SK-N-SH (cell line): Measurements from ENCODE around the gene TP63. TPM values are rescaled to one million over a fixed set of nuclear protein-coding genes. Genes with fewer than 3 reads are reported as not detected.

Source experiments
- CTCF ChIA-PET: fragments of 300-600, 350-600 bp; formaldehyde crosslinking; extraction: SDS; loops from one replicate; lab custom pipeline; 2021; lab: Yijun Ruan, JAX
- POLR2A ChIA-PET: fragments of 350-600 bp; sonication (Branson Sonifier 250); formaldehyde crosslinking; extraction: SDS; loops from one replicate; lab custom pipeline; 2020; ENCODE audit warnings: antibody characterized with exemption, inconsistent platforms; lab: Yijun Ruan, JAX
- DNase-seq: peaks from one replicate; pipeline ENCODE4 v3.0.0; 2012
- H2AFZ ChIP-seq: fragments of 200-600 bp; sonication (generic); 2 replicates; pipeline ENCODE4 v1.8.1; 2016; ENCODE audit warnings: antibody characterized with exemption, mild to moderate bottlenecking, low read depth
- H3F3A ChIP-seq: fragments of 200-600 bp; sonication (generic); replicated peaks from 2 replicates; pipeline ENCODE3; 2016; ENCODE audit warnings: antibody characterized with exemption, mild to moderate bottlenecking; ENCODE audit not compliant: insufficient read depth
- H3K27ac ChIP-seq, 2 experiments: fragments of 200-500 bp in 1 of 2; fragments of 200-600 bp in 1 of 2; sonication (Bioruptor generic) in 1 of 2; sonication (generic), shearing (Covaris generic) in 1 of 2; 2 replicates each; pipeline versions ENCODE4 v1.5.1 to v1.6.1; 2014 to 2016; ENCODE audit warnings: low read depth in 2 of 2, inconsistent platforms in 1 of 2, low read length in 1 of 2, mild to moderate bottlenecking in 1 of 2, mixed read lengths in 1 of 2
- H3K27me3 ChIP-seq: fragments of 200-600 bp; sonication (generic), shearing (Covaris generic); 2 replicates; pipeline ENCODE4 v1.6.1; 2016; ENCODE audit warnings: mixed run types; ENCODE audit not compliant: insufficient read depth
- H3K36me3 ChIP-seq, 2 experiments: fragments of 200-500 bp in 1 of 2; fragments of 200-600 bp in 1 of 2; sonication (Bioruptor generic) in 1 of 2; sonication (generic) in 1 of 2; replicated peaks in 1 of 2; 2 replicates each; pipeline versions ENCODE3 to v1.5.1; 2014 to 2016; ENCODE audit warnings: low read length in 1 of 2, mild to moderate bottlenecking in 1 of 2; ENCODE audit not compliant: insufficient read depth in 2 of 2, control insufficient read depth in 1 of 2
- H3K4me1 ChIP-seq, 2 experiments: fragments of 200-500 bp in 1 of 2; fragments of 200-600 bp in 1 of 2; sonication (Bioruptor generic) in 1 of 2; sonication (generic), shearing (Covaris generic) in 1 of 2; 2 replicates each; pipeline versions ENCODE4 v1.5.1 to v1.6.1; 2014 to 2016; ENCODE audit warnings: low read depth in 1 of 2, low read length in 1 of 2, mixed run types in 1 of 2; ENCODE audit not compliant: insufficient read depth in 2 of 2, control insufficient read depth in 1 of 2
- H3K4me2 ChIP-seq: fragments of 200-600 bp; sonication (generic), shearing (Covaris generic); 2 replicates; pipeline ENCODE4 v1.6.1; 2017; ENCODE audit warnings: mixed run types
- H3K4me3 ChIP-seq, 2 experiments: fragments of 200-500 bp in 1 of 2; fragments of 200-600 bp in 1 of 2; sonication (Bioruptor generic) in 1 of 2; sonication (generic), shearing (Covaris generic) in 1 of 2; 2 replicates each; pipeline versions ENCODE4 v1.5.1 to v1.8.1; 2014 to 2016; ENCODE audit warnings: low read depth in 2 of 2, inconsistent platforms in 1 of 2, low read length in 1 of 2, mild to moderate bottlenecking in 1 of 2, mixed read lengths in 1 of 2, moderate library complexity in 1 of 2
- H3K79me2 ChIP-seq: fragments of 200-600 bp; sonication (generic); 2 replicates; pipeline ENCODE4 v1.8.1; 2017; ENCODE audit warnings: mild to moderate bottlenecking; ENCODE audit not compliant: insufficient read depth
- H3K9ac ChIP-seq: fragments of 200-600 bp; sonication (generic); 2 replicates; pipeline ENCODE4 v1.6.1; 2017; ENCODE audit warnings: mixed run types
- H3K9me2 ChIP-seq: fragments of 200-600 bp; sonication (generic); 2 replicates; pipeline ENCODE4 v1.6.1; 2017; ENCODE audit warnings: mixed run types
- H3K9me3 ChIP-seq: fragments of 200-600 bp; sonication (generic); 2 replicates; pipeline ENCODE4 v1.6.1; 2017; ENCODE audit warnings: mixed run types, mild to moderate bottlenecking, moderate library complexity
- H4K20me1 ChIP-seq: fragments of 200-600 bp; sonication (generic); 2 replicates; pipeline ENCODE4 v1.6.1; 2017; ENCODE audit warnings: mild to moderate bottlenecking, mixed run types; ENCODE audit not compliant: insufficient read depth
- CHD2 ChIP-seq: fragments of 150-350 bp; IDR thresholded peaks from 2 replicates; pipeline ENCODE4 v1.6.1; 2018; ENCODE audit warnings: low read length; ENCODE audit not compliant: partially characterized antibody
- CTCF ChIP-seq: fragments of 200-600 bp; sonication (generic); IDR thresholded peaks from 2 replicates; pipeline ENCODE4 v1.6.1; 2017; ENCODE audit warnings: antibody characterized with exemption, mild to moderate bottlenecking, moderate library complexity
- EP300 ChIP-seq, 2 experiments: IDR thresholded peaks; 2 replicates each; pipeline versions ENCODE4 v1.4.0 to v1.6.1; 2012; ENCODE audit warnings: borderline replicate concordance in 1 of 2, low read depth in 1 of 2, low read length in 1 of 2
- FOSL2 ChIP-seq: IDR thresholded peaks from 2 replicates; pipeline ENCODE4 v1.4.0; 2012; ENCODE audit warnings: low read depth, mild to moderate bottlenecking, moderate library complexity, borderline replicate concordance
- FOXJ3 ChIP-seq: sonication (generic); formaldehyde crosslinking; IDR thresholded peaks from 2 replicates; pipeline ENCODE4 v1.5.1; 2020; ENCODE audit warnings: mild to moderate bottlenecking, missing genetic modification reagents
- FOXM1 ChIP-seq: IDR thresholded peaks from 2 replicates; pipeline ENCODE4 v1.4.0; 2012; ENCODE audit warnings: low read depth, mild to moderate bottlenecking
- GABPA ChIP-seq: IDR thresholded peaks from 2 replicates; pipeline ENCODE4 v1.4.0; 2012; ENCODE audit warnings: low read depth, mild to moderate bottlenecking
- GATA2 ChIP-seq: sonication (generic); formaldehyde crosslinking; IDR thresholded peaks from 2 replicates; pipeline ENCODE4 v1.5.0; 2020; ENCODE audit warnings: mild to moderate bottlenecking, missing genetic modification reagents
- IRF3 ChIP-seq: fragments of 150-350 bp; IDR thresholded peaks from 2 replicates; pipeline ENCODE4 v1.6.1; 2016; ENCODE audit warnings: mild to moderate bottlenecking, low read depth, low read length
- MAX ChIP-seq: IDR thresholded peaks from 2 replicates; pipeline ENCODE4 v1.4.0; 2012; ENCODE audit warnings: low read depth
- NRF1 ChIP-seq: IDR thresholded peaks from 2 replicates; pipeline ENCODE4 v1.6.1; 2012; ENCODE audit warnings: low read depth, mild to moderate bottlenecking, low read length
- RAD21 ChIP-seq: IDR thresholded peaks from 2 replicates; pipeline ENCODE4 v1.6.1; 2012; ENCODE audit warnings: mild to moderate bottlenecking, low read length
- RCOR1 ChIP-seq: fragments of 150-350 bp; IDR thresholded peaks from 2 replicates; pipeline ENCODE4 v1.6.1; 2017; ENCODE audit warnings: antibody characterized with exemption, low read length
- REST ChIP-seq: IDR thresholded peaks from 2 replicates; pipeline ENCODE4 v1.6.1; 2012; ENCODE audit warnings: mild to moderate bottlenecking, low read depth, low read length, moderate library complexity
- RFX5 ChIP-seq: IDR thresholded peaks from 2 replicates; pipeline ENCODE4 v1.6.1; 2012; ENCODE audit warnings: mild to moderate bottlenecking, improper control_type of control experiment, low read length
- RXRA ChIP-seq: IDR thresholded peaks from 2 replicates; pipeline ENCODE4 v1.4.0; 2012; ENCODE audit warnings: low read depth, mild to moderate bottlenecking, borderline replicate concordance
- SIN3A ChIP-seq: IDR thresholded peaks from 2 replicates; pipeline ENCODE4 v1.6.1; 2012; ENCODE audit warnings: low read depth, mild to moderate bottlenecking, low read length, moderate library complexity, borderline replicate concordance
- SMC3 ChIP-seq: IDR thresholded peaks from 2 replicates; pipeline ENCODE4 v1.6.1; 2012; ENCODE audit warnings: low read depth, low read length, improper control_type of control experiment
- TAF1 ChIP-seq: IDR thresholded peaks from 2 replicates; pipeline ENCODE4 v1.6.1; 2012; ENCODE audit warnings: low read depth, mild to moderate bottlenecking, low read length, moderate library complexity, borderline replicate concordance
- TCF12 ChIP-seq: IDR thresholded peaks from 2 replicates; pipeline ENCODE4 v1.4.0; 2012
- USF2 ChIP-seq: fragments of 150-350 bp; IDR thresholded peaks from 2 replicates; pipeline ENCODE4 v1.6.1; 2017; ENCODE audit warnings: antibody characterized with exemption, low read length, low read depth, borderline replicate concordance
- WGBS: methylation state at CpG from one replicate; pipeline ENCODE4 v1.1.6; 2017; ENCODE audit warnings: low lambda C conversion rate; 5-methylcytosine and 5-hydroxymethylcytosine counted together
- polyA plus RNA-seq, 3 experiments: library from polyadenylated mRNA; depleted of rRNA; stranded (reverse); fragments of >200 nt; gene quantifications; 2 replicates each; pipeline ENCODE4 v1.2.3, GENCODE V29; 2012

Gene TP63
- polyA plus RNA-seq, 1 of the 3 experiments (the other 2 are of a cell fraction), result not detected

- Histone ChIP-seq H3F3A (no peaks in the 10 kb centered on the region), H3K9ac (no peak overlapping the region), H3K4me2 (no peak overlapping the region), H2AFZ (no peak overlapping the region), H3K36me3 (no peaks in the 10 kb centered on the region), H4K20me1 (no peaks in the 10 kb centered on the region), H3K4me1 (no peaks in the 10 kb centered on the region), H3K79me2 (no peaks in the 10 kb centered on the region), H3K4me3 (no peak overlapping the region), H3K27me3 (peaks cover 7% of the 10 kb centered on the region; the same call in 1 of the 2 replicates), H3K9me3 (no peaks in the 10 kb centered on the region), H3K9me2 (no peaks in the 10 kb centered on the region), H3K27ac (no peak overlapping the region)
- TF ChIP-seq IRF3 (no peak), CHD2 (no peak), RXRA (no peak), TCF12 (no peak), RCOR1 (no peak), FOXJ3 (no peak), EP300 (IDR thresholded peaks at IDR 0.05; ENCODE audit: borderline replicate concordance in 1 of 2, low read depth in 1 of 2, low read length in 1 of 2) (no peak), RAD21 (no peak), MAX (no peak), USF2 (no peak), FOXM1 (no peak), RFX5 (no peak)
- ChIA-PET POLR2A (no interaction called here), CTCF (no interaction called here)
- DNase-seq, result no peak
- WGBS, result 22% methylated on average over 4 of the region's 4 CpGs
Measured at GRCh38 chr3:189724356-189724755, 93.2 kb downstream of the TP63 start.

- CTCF ChIA-PET, result no interaction called here
Measured at GRCh38 chr3:189726277-189726676, 95.1 kb downstream of the TP63 start.

More at GRCh38 chr3:189726277-189726676, 95.1 kb downstream of the TP63 start:
- Histone ChIP-seq H3K4me3 (no peak overlapping the region), H3K4me2 (no peak overlapping the region), H3K79me2 (no peaks in the 10 kb centered on the region), H3K27me3 (peaks cover 4% of the 10 kb centered on the region; the same call in 1 of the 2 replicates), H3K4me1 (no peaks in the 10 kb centered on the region), H4K20me1 (no peaks in the 10 kb centered on the region), H3K9me3 (no peaks in the 10 kb centered on the region), H2AFZ (no peak overlapping the region), H3K9me2 (no peaks in the 10 kb centered on the region), H3K27ac (no peak overlapping the region), H3K36me3 (no peaks in the 10 kb centered on the region), H3K9ac (no peak overlapping the region), H3F3A (no peaks in the 10 kb centered on the region)
- POLR2A ChIA-PET, result no interaction called here
- no peak for DNase-seq
- TF ChIP-seq TAF1 (no peak), MAX (no peak), NRF1 (no peak), RFX5 (no peak), EP300 (IDR thresholded peaks at IDR 0.05; ENCODE audit: borderline replicate concordance in 1 of 2, low read depth in 1 of 2, low read length in 1 of 2) (no peak), FOXM1 (no peak), CTCF (no peak), SIN3A (no peak), GABPA (no peak), GATA2 (CRISPR knock-in tag) (no peak), SMC3 (no peak), FOSL2 (no peak), REST (no peak)
- 5% methylated on average over 2 of the region's 2 CpGs for whole genome bisulfite sequencing
